Neural progenitor cell (in vitro differentiated cells): ENCODE results near the gene RNF41. TPM values are rescaled to one million over a fixed set of nuclear protein-coding genes. Genes with fewer than 3 reads are reported as not detected.

Experiments used
- DNase-seq: peaks from one replicate; pipeline ENCODE4 v3.0.0-alpha.2; 2016; ENCODE audit warnings: low spot score
- H2AFZ ChIP-seq: fragments of 200-600 bp; sonication (generic); replicated peaks from 2 replicates; pipeline ENCODE4 v1.6.1; 2016; ENCODE audit warnings: antibody characterized with exemption
- H3F3A ChIP-seq: fragments of 200-600 bp; sonication (generic); 2 replicates; pipeline ENCODE4 v1.6.1; 2016; ENCODE audit warnings: antibody characterized with exemption, low read depth
- H3K27ac ChIP-seq: fragments of 200-600 bp; sonication (generic); 2 replicates; pipeline ENCODE4 v1.5.1; 2016; ENCODE audit warnings: mild to moderate bottlenecking
- H3K27me3 ChIP-seq: fragments of 200-600 bp; sonication (generic); 2 replicates; pipeline ENCODE4 v1.6.1; 2016; ENCODE audit warnings: mild to moderate bottlenecking, moderate library complexity
- H3K36me3 ChIP-seq: fragments of 200-600 bp; sonication (generic); 2 replicates; pipeline ENCODE4 v1.5.1; 2016
- H3K4me1 ChIP-seq: fragments of 200-600 bp; sonication (generic); 2 replicates; pipeline ENCODE4 v1.6.1; 2016; ENCODE audit warnings: mixed run types
- H3K4me2 ChIP-seq: fragments of 200-600 bp; sonication (generic); 2 replicates; pipeline ENCODE4 v1.6.1; 2016
- H3K4me3 ChIP-seq: fragments of 200-600 bp; sonication (generic); 2 replicates; pipeline ENCODE4 v1.5.1; 2016
- H3K79me2 ChIP-seq: fragments of 200-600 bp; sonication (generic); 2 replicates; pipeline ENCODE4 v1.6.1; 2016; ENCODE audit warnings: low read depth
- H3K9ac ChIP-seq: fragments of 200-600 bp; sonication (generic); 2 replicates; pipeline ENCODE4 v1.6.1; 2016
- H3K9me3 ChIP-seq: fragments of 200-600 bp; sonication (generic); 2 replicates; pipeline ENCODE4 v1.5.1; 2016; ENCODE audit warnings: low read depth
- H4K20me1 ChIP-seq: fragments of 200-600 bp; sonication (generic); 2 replicates; pipeline ENCODE4 v1.6.1; 2016; ENCODE audit warnings: low read depth
- H3K27ac Mint-ChIP-seq: 3 replicates; pipeline ENCODE4 v1.8.0; 2021; ENCODE audit warnings: mixed read lengths
- H3K27me3 Mint-ChIP-seq: 2 replicates; pipeline ENCODE4 v1.8.0; 2022; ENCODE audit warnings: low read depth, mild to moderate bottlenecking, inconsistent platforms, moderate library complexity, mixed read lengths; ENCODE audit not compliant: insufficient read depth
- H3K36me3 Mint-ChIP-seq: 3 replicates; pipeline ENCODE4 v1.8.0; 2021; ENCODE audit warnings: mixed read lengths
- H3K4me1 Mint-ChIP-seq: 3 replicates; pipeline ENCODE4 v1.8.0; 2021; ENCODE audit warnings: mixed read lengths
- H3K4me3 Mint-ChIP-seq: 3 replicates; pipeline ENCODE4 v1.8.0; 2021; ENCODE audit warnings: mild to moderate bottlenecking, moderate library complexity, mixed read lengths
- H3K9me3 Mint-ChIP-seq: 3 replicates; pipeline ENCODE4 v1.8.0; 2020; ENCODE audit warnings: mixed read lengths
- EZH2 ChIP-seq: fragments of 200-600 bp; sonication (generic); IDR thresholded peaks from 2 replicates; pipeline ENCODE4 v1.6.1; 2017; ENCODE audit warnings: antibody characterized with exemption, mild to moderate bottlenecking, moderate library complexity
- EZH2phosphoT487 ChIP-seq: fragments of 200-600 bp; sonication (generic); IDR thresholded peaks from 2 replicates; pipeline ENCODE4 v1.6.1; 2017; ENCODE audit warnings: antibody characterized with exemption
- total RNA-seq: library from RNA; depleted of rRNA; stranded (reverse); fragments of >200 nt; gene quantifications from 2 replicates; pipeline ENCODE4 v1.2.3, GENCODE V29; 2015; ENCODE audit warnings: low replicate concordance
- TF ChIP-seq, protein P1 (sequence below): fragments of 200-600 bp; sonication (generic); IDR thresholded peaks from 2 replicates; pipeline ENCODE4 v1.5.1; 2017; ENCODE audit warnings: antibody characterized with exemption, mild to moderate bottlenecking

Gene RNF41
- total RNA-seq: 52.1 and 68.9 TPM in 2 replicates

DNA sequence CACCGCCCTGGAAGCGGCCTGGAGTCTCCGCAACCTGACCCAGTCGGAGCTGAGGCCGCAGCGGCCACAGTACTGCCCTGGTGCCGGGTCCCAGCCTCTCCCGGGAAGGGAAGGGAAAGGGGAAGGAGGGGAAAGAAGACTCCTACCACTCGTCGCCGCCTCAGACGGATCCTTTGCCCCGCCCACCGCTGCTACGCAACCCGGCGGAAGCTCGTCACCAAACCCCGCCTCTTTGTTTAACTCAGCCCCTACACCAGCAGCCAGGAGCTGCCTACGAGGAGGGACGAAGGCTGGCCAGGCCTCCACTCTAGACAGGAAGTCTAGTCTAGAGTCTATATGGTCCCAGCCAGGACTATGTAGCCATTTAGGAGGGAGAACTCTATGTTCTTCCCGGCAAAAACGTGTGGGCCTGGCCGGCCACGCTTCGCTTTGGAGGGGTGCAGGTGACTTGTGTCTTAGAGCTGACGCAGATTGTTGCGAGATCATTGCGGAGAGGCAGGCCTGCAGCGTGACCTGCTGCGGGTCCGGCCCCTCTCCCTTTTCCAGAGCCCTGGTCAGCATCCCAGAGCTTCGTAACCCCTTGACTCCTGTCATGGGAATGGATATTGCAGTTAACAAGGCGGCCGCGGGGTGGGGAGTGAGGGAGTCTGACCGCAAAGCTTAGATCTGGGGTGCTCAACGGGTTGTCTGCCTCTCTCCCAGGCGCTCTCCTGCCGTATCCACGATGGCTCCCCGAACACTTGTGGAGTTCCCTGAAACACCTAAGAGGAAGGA lies at the start of gene RNF41:
Gene RNF41, minus strand, starts transcription at position 166 of the 774 bp plus-strand sequence. CDS start 7,875 bp downstream, outside the sequence.
- TF ChIP-seq, protein P1, sequence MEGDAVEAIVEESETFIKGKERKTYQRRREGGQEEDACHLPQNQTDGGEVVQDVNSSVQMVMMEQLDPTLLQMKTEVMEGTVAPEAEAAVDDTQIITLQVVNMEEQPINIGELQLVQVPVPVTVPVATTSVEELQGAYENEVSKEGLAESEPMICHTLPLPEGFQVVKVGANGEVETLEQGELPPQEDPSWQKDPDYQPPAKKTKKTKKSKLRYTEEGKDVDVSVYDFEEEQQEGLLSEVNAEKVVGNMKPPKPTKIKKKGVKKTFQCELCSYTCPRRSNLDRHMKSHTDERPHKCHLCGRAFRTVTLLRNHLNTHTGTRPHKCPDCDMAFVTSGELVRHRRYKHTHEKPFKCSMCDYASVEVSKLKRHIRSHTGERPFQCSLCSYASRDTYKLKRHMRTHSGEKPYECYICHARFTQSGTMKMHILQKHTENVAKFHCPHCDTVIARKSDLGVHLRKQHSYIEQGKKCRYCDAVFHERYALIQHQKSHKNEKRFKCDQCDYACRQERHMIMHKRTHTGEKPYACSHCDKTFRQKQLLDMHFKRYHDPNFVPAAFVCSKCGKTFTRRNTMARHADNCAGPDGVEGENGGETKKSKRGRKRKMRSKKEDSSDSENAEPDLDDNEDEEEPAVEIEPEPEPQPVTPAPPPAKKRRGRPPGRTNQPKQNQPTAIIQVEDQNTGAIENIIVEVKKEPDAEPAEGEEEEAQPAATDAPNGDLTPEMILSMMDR: peak; percentile 24
- TF ChIP-seq EZH2phosphoT487 (no peak), EZH2 (no peak)

DNA sequence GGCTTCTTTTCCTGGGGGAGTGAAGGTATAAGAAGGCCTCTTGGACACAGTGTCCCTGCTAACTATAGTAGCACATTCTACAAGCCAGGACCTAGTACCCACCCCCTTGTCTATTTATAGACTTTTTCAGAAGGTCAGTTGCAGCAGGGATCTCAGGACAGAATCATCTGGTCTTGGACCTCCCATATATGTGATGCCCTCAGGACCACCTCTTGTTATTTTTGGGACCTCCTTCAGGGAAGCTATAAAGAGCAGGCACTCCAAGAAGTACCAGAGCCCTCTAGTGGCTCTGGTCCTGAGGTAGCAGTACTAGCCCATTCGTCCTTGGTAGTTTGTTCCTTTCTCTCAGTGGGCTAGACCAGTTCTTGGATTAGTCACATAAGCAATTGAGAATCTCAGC lies 49.3 kb upstream of the RNF41 start:
- Histone ChIP-seq H3K4me1 (no peaks in the 10 kb centered on the region), H3K27me3 (no peaks in the 10 kb centered on the region), H3K27ac (peak overlapping the region; percentile 49), H3K9me3 (no peaks in the 10 kb centered on the region), H3K36me3 (no peaks in the 10 kb centered on the region), H3K79me2 (no peaks in the 10 kb centered on the region), H4K20me1 (no peaks in the 10 kb centered on the region), H3K4me3 (no peak overlapping the region), H3K4me2 (no peak overlapping the region), H3K9ac (no peak overlapping the region), H3F3A (peaks cover 51% of the 10 kb centered on the region), H2AFZ (no peak overlapping the region)
- DNase-seq: peak; percentile 52
- no peaks in the 10 kb centered on the region for H3K9me3 Mint-ChIP-seq
- H3K27ac Mint-ChIP-seq: no peak overlapping the region
- H3K4me1 Mint-ChIP-seq: peaks cover 17% of the 10 kb centered on the region
- peaks cover 45% of the 10 kb centered on the region for H3K36me3 Mint-ChIP-seq
- TF ChIP-seq, protein P1: peak; percentile 57
- TF ChIP-seq EZH2phosphoT487: no peak
- no peaks in the 10 kb centered on the region for H3K27me3 Mint-ChIP-seq
- no peak overlapping the region for H3K4me3 Mint-ChIP-seq

More for the DNA sequence above, at the start of gene RNF41:
- H3K27ac Mint-ChIP-seq: peak within 1 kb of the TSS; percentile 97
- Histone ChIP-seq H3K4me3 (peak within 1 kb of the TSS; percentile 96), H3K9me3 (no peaks in the 10 kb centered on the region), H4K20me1 (peaks cover 12% of the 10 kb centered on the region), H2AFZ (peak within 1 kb of the TSS; percentile 55), H3K27me3 (no peaks in the 10 kb centered on the region), H3K36me3 (no peaks in the 10 kb centered on the region), H3K4me2 (peak within 1 kb of the TSS; percentile 98), H3K9ac (peak within 1 kb of the TSS; percentile 71), H3K4me1 (peaks cover 22% of the 10 kb centered on the region), H3F3A (peaks cover 36% of the 10 kb centered on the region), H3K79me2 (peaks cover 62% of the 10 kb centered on the region), H3K27ac (peak within 1 kb of the TSS; percentile 94)
- H3K36me3 Mint-ChIP-seq: peaks cover 5% of the 10 kb centered on the region
- peak; percentile 98 for DNase-seq
- H3K9me3 Mint-ChIP-seq: no peaks in the 10 kb centered on the region
- H3K4me1 Mint-ChIP-seq: peaks cover 36% of the 10 kb centered on the region
- peak within 1 kb of the TSS; percentile 98 for H3K4me3 Mint-ChIP-seq
- H3K27me3 Mint-ChIP-seq: peaks cover 3% of the 10 kb centered on the region

DNA sequence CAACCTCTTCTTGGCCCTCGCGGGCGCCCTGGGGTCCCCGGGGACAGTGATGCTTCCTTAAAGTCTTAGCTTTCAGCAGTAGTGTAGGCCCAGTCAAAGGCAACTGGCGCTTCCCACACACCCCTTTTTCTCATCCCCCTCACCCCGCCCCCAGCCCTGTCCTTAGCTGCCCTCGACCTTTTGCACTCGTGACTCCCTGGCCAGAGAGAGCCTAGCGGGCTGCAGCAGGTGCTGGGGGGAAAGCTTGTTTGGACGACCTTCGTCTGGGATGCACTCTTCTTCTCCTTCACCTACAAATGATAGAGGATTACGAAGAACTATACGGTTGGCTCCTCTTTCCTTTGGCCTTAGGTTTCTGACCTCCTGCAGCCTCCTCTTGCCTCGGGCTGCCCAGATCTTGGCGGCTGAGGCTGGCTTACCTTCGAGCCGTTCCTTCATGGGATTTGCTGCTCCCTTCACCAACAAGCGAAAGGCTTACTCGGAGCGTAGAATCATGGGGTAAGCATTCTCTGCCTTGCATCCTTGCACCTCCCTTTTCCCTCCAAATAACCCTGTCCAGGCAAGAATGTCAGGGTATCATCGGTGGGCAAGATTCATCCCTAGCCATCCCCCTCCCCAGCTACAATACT lies 45.8 kb upstream of the RNF41 start:
- peaks cover 1% of the 10 kb centered on the region for H3K27me3 Mint-ChIP-seq
- H3K9me3 Mint-ChIP-seq: no peaks in the 10 kb centered on the region
- H3K79me2 ChIP-seq: no peaks in the 10 kb centered on the region
- peak overlapping the region; percentile 59 for H2AFZ ChIP-seq
- peak overlapping the region; percentile 63 for H3K27ac Mint-ChIP-seq
- H3K27ac ChIP-seq: no peak overlapping the region
- peak overlapping the region; percentile 83 for H3K4me3 ChIP-seq
- DNase-seq: peak; percentile 57
- TF ChIP-seq EZH2: no peak
- TF ChIP-seq, protein P1: no peak
- no peak for TF ChIP-seq EZH2phosphoT487
- H3K27me3 ChIP-seq: no peaks in the 10 kb centered on the region
- peak overlapping the region; percentile 94 for H3K4me3 Mint-ChIP-seq
- H3K4me2 ChIP-seq: peak overlapping the region; percentile 83
- H3K4me1 ChIP-seq: no peaks in the 10 kb centered on the region
- H4K20me1 ChIP-seq: no peaks in the 10 kb centered on the region
- H3K36me3 Mint-ChIP-seq: peaks cover 26% of the 10 kb centered on the region
- no peaks in the 10 kb centered on the region for H3K36me3 ChIP-seq
- H3K9me3 ChIP-seq: no peaks in the 10 kb centered on the region
- peaks cover 50% of the 10 kb centered on the region for H3F3A ChIP-seq
- peaks cover 20% of the 10 kb centered on the region for H3K4me1 Mint-ChIP-seq
- peak overlapping the region; percentile 17 for H3K9ac ChIP-seq
